GM12801 (cell line): ENCODE data around the gene COMMD10.

Experiments
- CTCF ChIP-seq: IDR thresholded peaks from one replicate; pipeline ENCODE4 v1.5.1; 2011; ENCODE audit warnings: control low read depth; ENCODE audit not compliant: insufficient read length; ENCODE audit errors: extremely low read depth

Gene COMMD10

GRCh38 chr5:116329503-116329902 is 244.7 kb downstream of the COMMD10 start:
- no peak for TF ChIP-seq CTCF

- no peak for TF ChIP-seq CTCF
These were observed 256.0 kb downstream of the COMMD10 start for GRCh38 chr5:116340799-116341198.
